Lower leg skin (tissue), 3 donors: ENCODE measurements around the gene MAEA.

Experiments
- POLR2A ChIP-seq, 2 donors: fragments of 450-650 bp; IDR thresholded peaks; one replicate each; pipeline ENCODE4 v1.6.1; 2016 to 2017; ENCODE audit warnings: antibody characterized with exemption in 2 of 2, mild to moderate bottlenecking in 1 of 2, moderate library complexity in 1 of 2
- TF ChIP-seq, protein P1 (sequence below), 3 donors: fragments of 450-650 bp; IDR thresholded peaks; one replicate each; pipeline ENCODE4 v1.5.1; 2016; ENCODE audit warnings: antibody characterized with exemption in 3 of 3, mild to moderate bottlenecking in 3 of 3, moderate library complexity in 2 of 3

- TF ChIP-seq, protein P1, sequence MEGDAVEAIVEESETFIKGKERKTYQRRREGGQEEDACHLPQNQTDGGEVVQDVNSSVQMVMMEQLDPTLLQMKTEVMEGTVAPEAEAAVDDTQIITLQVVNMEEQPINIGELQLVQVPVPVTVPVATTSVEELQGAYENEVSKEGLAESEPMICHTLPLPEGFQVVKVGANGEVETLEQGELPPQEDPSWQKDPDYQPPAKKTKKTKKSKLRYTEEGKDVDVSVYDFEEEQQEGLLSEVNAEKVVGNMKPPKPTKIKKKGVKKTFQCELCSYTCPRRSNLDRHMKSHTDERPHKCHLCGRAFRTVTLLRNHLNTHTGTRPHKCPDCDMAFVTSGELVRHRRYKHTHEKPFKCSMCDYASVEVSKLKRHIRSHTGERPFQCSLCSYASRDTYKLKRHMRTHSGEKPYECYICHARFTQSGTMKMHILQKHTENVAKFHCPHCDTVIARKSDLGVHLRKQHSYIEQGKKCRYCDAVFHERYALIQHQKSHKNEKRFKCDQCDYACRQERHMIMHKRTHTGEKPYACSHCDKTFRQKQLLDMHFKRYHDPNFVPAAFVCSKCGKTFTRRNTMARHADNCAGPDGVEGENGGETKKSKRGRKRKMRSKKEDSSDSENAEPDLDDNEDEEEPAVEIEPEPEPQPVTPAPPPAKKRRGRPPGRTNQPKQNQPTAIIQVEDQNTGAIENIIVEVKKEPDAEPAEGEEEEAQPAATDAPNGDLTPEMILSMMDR (IDR thresholded peaks at IDR 0.05) = no peak
- no peak for TF ChIP-seq POLR2A (IDR thresholded peaks at IDR 0.05)
These were observed 2.5 kb downstream of the MAEA start for GRCh38 chr4:1291996-1292702.
